ENCODE measurements around the gene KBTBD2.

The KBTBD2 gene

GRCh38 chr7:32935558-32935957, 44.0 kb upstream of the KBTBD2 start:
- H3K9ac ChIP-seq, result no peak overlapping the region
- H3K36me3 ChIP-seq (ENCODE audit: insufficient read depth), result no peaks in the 10 kb centered on the region
- H3K4me1 ChIP-seq (ENCODE audit: low read depth, poor library complexity, severe bottlenecking), result no peaks in the 10 kb centered on the region
- H3K27ac ChIP-seq, result no peak overlapping the region
- H3K4me3 ChIP-seq (IDR thresholded peaks at IDR 0.05; ENCODE audit: insufficient read depth, low read depth, low read length), result no peak overlapping the region
- H4K20me1 ChIP-seq (ENCODE audit: insufficient read depth), result no peaks in the 10 kb centered on the region
- no peak overlapping the region for H3K4me2 ChIP-seq
- peaks cover 6% of the 10 kb centered on the region; the same call in 1 of the 2 replicates for H3K79me2 ChIP-seq (ENCODE audit: insufficient read depth, low read depth)
- TF ChIP-seq CTCF (conservative IDR thresholded peaks at IDR 0.05; ENCODE audit: low read depth, low read length), result no peak
- H2AFZ ChIP-seq (ENCODE audit: low read depth), result no peak overlapping the region
- no peaks in the 10 kb centered on the region for H3K27me3 ChIP-seq (ENCODE audit: insufficient read depth, low read depth)

- no peaks in the 10 kb centered on the region for H3K27me3 ChIP-seq (ENCODE audit: insufficient read depth, low read depth)
- no peak for TF ChIP-seq CTCF (conservative IDR thresholded peaks at IDR 0.05; ENCODE audit: low read depth, low read length)
- H3K9ac ChIP-seq, result no peak overlapping the region
- no peak overlapping the region for H3K4me2 ChIP-seq
- H4K20me1 ChIP-seq (ENCODE audit: insufficient read depth), result no peaks in the 10 kb centered on the region
- no peaks in the 10 kb centered on the region for H3K36me3 ChIP-seq (ENCODE audit: insufficient read depth)
- H2AFZ ChIP-seq (ENCODE audit: low read depth), result no peak overlapping the region
- no peak overlapping the region for H3K4me3 ChIP-seq (IDR thresholded peaks at IDR 0.05; ENCODE audit: insufficient read depth, low read depth, low read length)
- no peaks in the 10 kb centered on the region for H3K79me2 ChIP-seq (ENCODE audit: insufficient read depth, low read depth)
- H3K4me1 ChIP-seq (ENCODE audit: low read depth, poor library complexity, severe bottlenecking), result no peaks in the 10 kb centered on the region
- H3K27ac ChIP-seq, result no peak overlapping the region
Measured at GRCh38 chr7:32930378-32930777, 38.8 kb upstream of the KBTBD2 start.

- Histone ChIP-seq H3K27me3 (ENCODE audit: insufficient read depth, low read depth) (no peaks in the 10 kb centered on the region), H3K27ac (no peak overlapping the region), H4K20me1 (ENCODE audit: insufficient read depth) (no peaks in the 10 kb centered on the region), H3K4me3 (IDR thresholded peaks at IDR 0.05; ENCODE audit: insufficient read depth, low read depth, low read length) (no peak overlapping the region), H3K9ac (no peak overlapping the region), H3K79me2 (ENCODE audit: insufficient read depth, low read depth) (no peaks in the 10 kb centered on the region), H3K4me2 (no peak overlapping the region), H3K4me1 (ENCODE audit: low read depth, poor library complexity, severe bottlenecking) (no peaks in the 10 kb centered on the region), H3K36me3 (ENCODE audit: insufficient read depth) (no peaks in the 10 kb centered on the region), H2AFZ (ENCODE audit: low read depth) (no peak overlapping the region)
- TF ChIP-seq CTCF (conservative IDR thresholded peaks at IDR 0.05; ENCODE audit: low read depth, low read length), result no peak
Measured at GRCh38 chr7:32929430-32930143, 38.0 kb upstream of the KBTBD2 start.

GRCh38 chr7:32928785-32929298, 37.3 kb upstream of the KBTBD2 start:
- no peaks in the 10 kb centered on the region for H3K79me2 ChIP-seq (ENCODE audit: insufficient read depth, low read depth)
- no peak overlapping the region for H3K9ac ChIP-seq
- H3K36me3 ChIP-seq (ENCODE audit: insufficient read depth), result no peaks in the 10 kb centered on the region
- H3K4me3 ChIP-seq (IDR thresholded peaks at IDR 0.05; ENCODE audit: insufficient read depth, low read depth, low read length), result no peak overlapping the region
- no peak overlapping the region for H3K27ac ChIP-seq
- H2AFZ ChIP-seq (ENCODE audit: low read depth), result no peak overlapping the region
- H3K4me1 ChIP-seq (ENCODE audit: low read depth, poor library complexity, severe bottlenecking), result no peaks in the 10 kb centered on the region
- no peaks in the 10 kb centered on the region for H3K27me3 ChIP-seq (ENCODE audit: insufficient read depth, low read depth)
- H4K20me1 ChIP-seq (ENCODE audit: insufficient read depth), result no peaks in the 10 kb centered on the region
- H3K4me2 ChIP-seq, result no peak overlapping the region
- TF ChIP-seq CTCF (conservative IDR thresholded peaks at IDR 0.05; ENCODE audit: low read depth, low read length), result no peak
